ENCODE results near the gene SLC2A11.

- TF ChIP-seq CTCF (conservative IDR thresholded peaks at IDR 0.05; ENCODE audit: low read depth, low read length) (no peak), EZH2 (IDR thresholded peaks at IDR 0.05; ENCODE audit: low read length, unreplicated experiment) (no peak)
These were observed 65.2 kb downstream of the SLC2A11 start for GRCh38 chr22:23922921-23923320.
